Lower leg skin (tissue), 4 donors: ENCODE data around the gene PIGL. TPM values are rescaled to one million over a fixed set of nuclear protein-coding genes. Genes with fewer than 3 reads are reported as not detected.

ENCODE experiments used
- DNase-seq, 2 donors: peaks; one replicate each; pipeline ENCODE4 v3.0.0-alpha.2; 2019; ENCODE audit warnings: low spot score in 2 of 2
- H3K4me3 ChIP-seq: fragments of 200-600 bp; sonication (generic); 2 replicates; pipeline ENCODE4 v1.5.1; 2017; ENCODE audit warnings: mild to moderate bottlenecking, low read depth; ENCODE audit not compliant: poor library complexity, severe bottlenecking
- POLR2A ChIP-seq, 2 donors: fragments of 450-650 bp; IDR thresholded peaks; one replicate each; pipeline ENCODE4 v1.6.1; 2016 to 2017; ENCODE audit warnings: antibody characterized with exemption in 2 of 2, mild to moderate bottlenecking in 1 of 2, moderate library complexity in 1 of 2
- WGBS, 2 donors: methylation state at CpG; one replicate each; pipeline ENCODE4 v1.1.5; 2018; 5-methylcytosine and 5-hydroxymethylcytosine counted together
- intact Hi-C: fragments of 100-400 bp; cut with DNase I; formaldehyde crosslinking; loops from one replicate; pipeline ENCODE4 v1.15.0; 2023; ENCODE audit warnings: low total_unique reads
- total RNA-seq, 4 donors: library from RNA; depleted of rRNA; stranded (reverse); fragments of >200 nt; gene quantifications; one replicate each; pipeline ENCODE4 v1.1.0, GENCODE V29; 2016
- TF ChIP-seq, protein P1 (sequence below), 3 donors: fragments of 450-650 bp; IDR thresholded peaks; one replicate each; pipeline ENCODE4 v1.5.1; 2016; ENCODE audit warnings: antibody characterized with exemption in 3 of 3, mild to moderate bottlenecking in 3 of 3, moderate library complexity in 2 of 3

The PIGL gene
- total RNA-seq, 4 donors from 2014 or later: 25.5 to 93.4 (median 40.7) TPM

DNA sequence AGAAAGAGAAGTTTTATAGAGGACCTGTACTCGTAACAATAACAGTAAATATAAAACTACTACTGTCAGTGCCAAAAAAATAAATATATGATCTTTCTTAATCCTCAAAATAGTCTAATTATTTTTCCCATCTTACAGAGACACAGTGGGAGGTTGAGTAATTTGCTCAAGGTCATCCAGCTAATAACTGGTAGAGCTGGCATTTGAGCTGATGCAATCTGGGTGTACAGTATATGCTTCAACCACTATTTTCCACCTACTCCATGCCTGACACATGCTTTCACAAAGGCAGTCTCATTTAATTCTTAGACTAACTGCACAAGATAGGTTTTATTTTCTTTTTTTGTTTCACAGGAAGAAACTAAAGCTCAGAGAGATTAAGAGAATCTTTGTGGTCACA lies 33.6 kb downstream of the PIGL start:
- DNase-seq: no peak
- WGBS, 2 donors: 94% methylated on average over 1 of the region's 1 CpG
- TF ChIP-seq, protein P1, sequence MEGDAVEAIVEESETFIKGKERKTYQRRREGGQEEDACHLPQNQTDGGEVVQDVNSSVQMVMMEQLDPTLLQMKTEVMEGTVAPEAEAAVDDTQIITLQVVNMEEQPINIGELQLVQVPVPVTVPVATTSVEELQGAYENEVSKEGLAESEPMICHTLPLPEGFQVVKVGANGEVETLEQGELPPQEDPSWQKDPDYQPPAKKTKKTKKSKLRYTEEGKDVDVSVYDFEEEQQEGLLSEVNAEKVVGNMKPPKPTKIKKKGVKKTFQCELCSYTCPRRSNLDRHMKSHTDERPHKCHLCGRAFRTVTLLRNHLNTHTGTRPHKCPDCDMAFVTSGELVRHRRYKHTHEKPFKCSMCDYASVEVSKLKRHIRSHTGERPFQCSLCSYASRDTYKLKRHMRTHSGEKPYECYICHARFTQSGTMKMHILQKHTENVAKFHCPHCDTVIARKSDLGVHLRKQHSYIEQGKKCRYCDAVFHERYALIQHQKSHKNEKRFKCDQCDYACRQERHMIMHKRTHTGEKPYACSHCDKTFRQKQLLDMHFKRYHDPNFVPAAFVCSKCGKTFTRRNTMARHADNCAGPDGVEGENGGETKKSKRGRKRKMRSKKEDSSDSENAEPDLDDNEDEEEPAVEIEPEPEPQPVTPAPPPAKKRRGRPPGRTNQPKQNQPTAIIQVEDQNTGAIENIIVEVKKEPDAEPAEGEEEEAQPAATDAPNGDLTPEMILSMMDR (IDR thresholded peaks at IDR 0.05): no peak
- TF ChIP-seq POLR2A (IDR thresholded peaks at IDR 0.05): no peak
- H3K4me3 ChIP-seq: no peak overlapping the region
- intact Hi-C loops: no loop called here

DNA sequence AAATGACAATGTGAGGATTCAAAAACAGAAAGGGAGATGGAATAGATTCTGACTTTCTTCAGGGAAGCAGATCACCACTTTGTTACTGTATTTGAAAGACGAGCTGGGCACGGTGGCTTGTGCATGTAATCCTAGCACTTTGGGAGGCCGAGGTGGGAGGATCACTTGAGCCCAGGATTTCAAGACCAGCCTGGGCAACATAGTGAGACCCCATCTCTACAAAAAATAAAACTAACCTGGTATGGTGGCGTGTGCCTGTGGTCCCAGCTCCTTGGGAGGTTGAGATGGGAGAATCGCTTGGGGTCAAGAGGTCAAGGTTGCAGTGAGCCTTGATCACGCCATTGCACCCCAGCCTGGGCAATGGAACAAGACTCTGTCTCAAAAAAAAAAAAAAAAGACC lies 34.0 kb downstream of the PIGL start:
- intact Hi-C loops: no loop called here
- WGBS, 2 donors: 90 to 94% methylated on average over 6 of the region's 6 CpGs
- H3K4me3 ChIP-seq: no peak overlapping the region
- no peak for DNase-seq
- TF ChIP-seq POLR2A (IDR thresholded peaks at IDR 0.05): no peak
- TF ChIP-seq, protein P1 (IDR thresholded peaks at IDR 0.05): no peak

DNA sequence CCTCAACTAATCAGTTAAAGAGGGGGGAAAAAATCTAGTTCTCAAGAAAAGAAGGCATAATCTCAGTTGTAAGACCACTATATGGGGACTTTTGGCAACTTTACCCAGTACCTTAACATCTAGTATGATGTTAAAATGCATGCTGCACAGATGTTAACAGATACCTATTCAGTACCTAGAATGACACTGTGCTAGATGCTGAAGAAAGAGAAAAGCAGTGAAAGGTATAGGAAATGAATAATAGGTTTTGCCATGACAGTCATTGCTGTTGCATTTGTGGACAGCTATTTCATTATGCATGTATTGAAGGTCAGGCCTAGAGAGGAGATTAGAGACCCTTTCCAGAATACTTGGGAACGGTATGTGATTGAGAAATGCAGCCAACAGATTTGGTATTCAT lies 34.5 kb downstream of the PIGL start:
- no peak for DNase-seq
- intact Hi-C loops: no loop called here
- TF ChIP-seq, protein P1 (IDR thresholded peaks at IDR 0.05): no peak
- TF ChIP-seq POLR2A (IDR thresholded peaks at IDR 0.05): no peak
- no peak overlapping the region for H3K4me3 ChIP-seq
- 92 to 93% methylated on average over 1 of the region's 1 CpG for WGBS, 2 donors

DNA sequence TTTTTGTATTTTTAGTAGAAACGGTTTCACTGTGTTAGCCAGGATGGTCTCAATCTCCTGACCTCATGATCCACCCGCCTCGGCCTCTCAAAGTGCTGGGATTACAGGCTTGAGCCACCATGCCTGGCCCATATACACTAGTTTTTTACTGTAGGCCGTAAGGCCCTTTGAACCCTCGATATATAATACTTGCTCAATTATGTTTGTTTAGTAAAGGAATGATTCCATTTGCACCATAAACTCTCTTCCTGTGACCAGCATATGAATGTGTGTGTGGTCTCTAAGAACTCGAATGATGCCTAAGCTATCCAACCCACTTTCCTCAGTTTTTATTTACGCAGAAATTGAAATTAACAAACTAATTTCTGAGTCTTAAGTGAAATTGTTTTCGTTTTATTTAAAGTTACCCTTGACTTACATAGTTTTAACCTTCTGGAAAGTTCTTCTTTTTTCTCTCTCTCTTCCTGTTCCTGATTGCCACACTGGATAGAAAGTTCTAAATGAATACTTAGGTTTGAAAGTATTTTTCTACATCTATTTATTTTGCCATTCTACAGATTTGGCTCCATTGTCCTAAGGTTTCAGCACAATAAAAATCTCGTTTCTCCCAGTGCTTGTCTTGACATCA lies 37.9 kb downstream of the PIGL start:
- no peak for DNase-seq
- 84 to 87% methylated on average over 9 of the region's 9 CpGs for WGBS, 2 donors
- H3K4me3 ChIP-seq: no peak overlapping the region
- intact Hi-C loops: no loop called here
- TF ChIP-seq, protein P1 (IDR thresholded peaks at IDR 0.05): no peak
- TF ChIP-seq POLR2A (IDR thresholded peaks at IDR 0.05): no peak

DNA sequence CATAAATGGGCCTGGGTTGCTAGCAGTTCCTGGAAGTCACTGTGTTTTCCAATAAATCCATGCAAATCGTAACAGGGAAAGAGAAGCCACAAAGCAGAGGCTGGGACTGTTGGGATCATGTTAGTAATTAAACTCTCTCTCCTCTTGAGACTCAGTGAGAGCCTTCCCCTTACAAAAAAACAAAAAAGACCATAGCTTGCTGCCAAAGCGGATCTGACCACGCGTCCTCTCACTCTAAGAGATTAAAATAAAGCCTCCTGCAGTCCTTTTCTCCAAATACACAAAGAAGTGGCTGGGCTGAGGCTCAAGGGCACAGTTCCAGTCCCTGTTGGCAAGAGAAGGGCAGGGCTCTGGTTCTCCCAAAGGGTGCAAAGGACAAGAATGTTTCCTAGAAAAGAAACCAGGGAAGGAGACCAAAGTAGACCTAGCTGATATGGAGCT lies 38.5 kb downstream of the PIGL start:
- no peak for TF ChIP-seq POLR2A (IDR thresholded peaks at IDR 0.05)
- TF ChIP-seq, protein P1 (IDR thresholded peaks at IDR 0.05): no peak
- no peak for DNase-seq
- 33 to 54% methylated on average over 4 of the region's 4 CpGs for WGBS, 2 donors
- no peak overlapping the region for H3K4me3 ChIP-seq
- intact Hi-C loops: no loop called here

DNA sequence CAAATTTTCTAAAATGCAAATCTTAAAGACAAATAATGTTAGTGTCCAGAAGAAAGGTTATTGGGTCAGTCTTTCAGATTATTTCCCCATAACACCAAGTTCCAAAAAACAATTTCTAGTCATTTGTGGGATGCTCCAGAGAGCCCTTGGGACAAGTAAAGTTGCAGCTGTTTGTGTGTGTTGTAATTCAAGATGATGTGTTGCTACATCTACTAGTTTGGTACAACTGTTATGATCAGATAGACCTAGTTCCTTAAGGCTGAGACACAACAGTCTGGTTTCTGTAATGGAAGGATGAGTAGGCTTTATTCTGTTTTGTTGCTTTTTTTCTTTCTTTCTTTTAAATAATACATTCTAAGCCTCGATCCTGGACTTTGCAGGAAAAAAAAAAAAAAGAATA lies 41.9 kb downstream of the PIGL start:
- WGBS, 2 donors: 80 to 93% methylated on average over 1 of the region's 1 CpG
- intact Hi-C loops: no loop called here
- no peak overlapping the region for H3K4me3 ChIP-seq
- no peak for TF ChIP-seq POLR2A (IDR thresholded peaks at IDR 0.05)
- TF ChIP-seq, protein P1 (IDR thresholded peaks at IDR 0.05): no peak
- DNase-seq: no peak
